ENCODE results near the gene OPN4. TPM values are rescaled to one million over a fixed set of nuclear protein-coding genes. Genes with fewer than 3 reads are reported as not detected.

The OPN4 gene
- total and polyA plus RNA-seq, 2 of the 8 experiments (the other 6 are each of a cell fraction or from before 2014, with no cell fraction given) = not detected

- Histone ChIP-seq H2BK120ac (replicated peaks; ENCODE audit: low read depth, low read length) (no peak overlapping the region), H3K4ac (replicated peaks; ENCODE audit: insufficient read length, low read depth, low read length) (no peak overlapping the region), H3K56ac (replicated peaks; ENCODE audit: insufficient read length, low read depth, low read length) (no peak overlapping the region), H3K27me3 (replicated peaks in 1 of 4; ENCODE audit: control insufficient read depth in 3 of 4, extremely low read depth in 1 of 4, insufficient read depth in 3 of 4, low read length in 3 of 4) (0 out of 7 replicates have a peak, but pooled peaks cover 0 to 3% (median 0%) of the 10 kb centered on the region in 4 experiments), H3K79me1 (ENCODE audit: low read depth, low read length) (no peaks in the 10 kb centered on the region), H2BK15ac (ENCODE audit: low read length) (no peak overlapping the region), H4K91ac (replicated peaks; ENCODE audit: insufficient read length, low read length) (no peak overlapping the region), H4K5ac (ENCODE audit: insufficient read length, low read depth, low read length) (no peak overlapping the region), H3K9me3 (ENCODE audit: insufficient read depth in 2 of 2, low read depth in 1 of 2, low read length in 1 of 2) (no peaks in the 10 kb centered on the region), H4K20me1 (replicated peaks in 1 of 2; ENCODE audit: control insufficient read depth in 1 of 2, insufficient read depth in 2 of 2, low read length in 2 of 2) (no peaks in the 10 kb centered on the region), H3K27ac (ENCODE audit: low read depth, low read length) (no peak overlapping the region), H3K4me2 (ENCODE audit: insufficient read depth in 1 of 2, low read depth in 2 of 2, low read length in 2 of 2) (no peak overlapping the region), H2AK5ac (ENCODE audit: low read depth, low read length) (no peak overlapping the region), H3K23me2 (ENCODE audit: low read depth, low read length) (no peaks in the 10 kb centered on the region), H3K36me3 (ENCODE audit: control insufficient read depth in 2 of 4, insufficient read depth in 4 of 4, low read length in 3 of 4) (no peaks in the 10 kb centered on the region), H2BK5ac (ENCODE audit: low read depth, low read length) (no peak overlapping the region), H3K23ac (ENCODE audit: insufficient read length) (no peak overlapping the region), H2AFZ (ENCODE audit: low read length) (no peak overlapping the region), H3K14ac (ENCODE audit: insufficient read length) (no peak overlapping the region), H3K4me3 (ENCODE audit: extremely low read depth in 1 of 4, insufficient read depth in 2 of 4, low read depth in 3 of 4, low read length in 4 of 4) (no peak overlapping the region), H2BK20ac (ENCODE audit: low read length) (no peak overlapping the region), H3K18ac (ENCODE audit: extremely low read depth, low read length) (no peak overlapping the region), H3K4me1 (replicated peaks in 1 of 4; ENCODE audit: control insufficient read depth in 3 of 4, insufficient read depth in 4 of 4, low read length in 3 of 4) (no peaks in the 10 kb centered on the region), H3K79me2 (ENCODE audit: control insufficient read depth in 1 of 2, insufficient read depth in 2 of 2, low read length in 2 of 2) (no peaks in the 10 kb centered on the region), H4K8ac (ENCODE audit: extremely low read depth, insufficient read depth, low read length) (no peak overlapping the region), H3K9ac (replicated peaks in 1 of 4; ENCODE audit: extremely low read depth in 1 of 4, low read depth in 3 of 4, low read length in 3 of 4) (no peak overlapping the region), H2BK12ac (ENCODE audit: low read depth, low read length) (no peak overlapping the region)
- ChIA-PET POLR2A (ENCODE audit: partially characterized antibody) (interaction anchor here (1.2 to 1.7 kb wide), 4 partner anchors 11 to 71 kb away, joined by 3 to 5 read pairs (median 4); partner anchors contain the start of gene BMPR1A), CTCF (ENCODE audit: partially characterized antibody) (interaction anchor here (0.6 to 3.6 kb wide), 11 partner anchors 10 to 475 kb away, joined by 3 to 23 read pairs (median 5); no protein-coding TSS in a partner anchor)
- WGBS, 2 experiments (ENCODE audit: extremely low coverage in 1 of 2, insufficient coverage in 1 of 2, insufficient read length in 1 of 2, insufficient replicate concordance in 2 of 2, low coverage in 1 of 2, low lambda C conversion rate in 2 of 2, missing lambda C conversion rate in 1 of 2) = 91% methylated on average over 8 of the region's 8 CpGs; no CpG with 5 or more reads in 1 of the 2 experiments
- no peak for DNase-seq (ENCODE audit: low read depth in 1 of 2, low spot score in 2 of 2)
- no peak for FAIRE-seq
- TF ChIP-seq NANOG (IDR thresholded peaks at IDR 0.05; ENCODE audit: insufficient read depth, low read depth, low read length, poor library complexity, severe bottlenecking) = no peak
- TF ChIP-seq RFX5 (IDR thresholded peaks at IDR 0.05; ENCODE audit: borderline replicate concordance, low read depth, low read length) = no peak
- no peak for TF ChIP-seq EP300 (IDR thresholded peaks at IDR 0.05; ENCODE audit: borderline replicate concordance in 1 of 2, low read depth in 2 of 2, low read length in 2 of 2)
- no peak for TF ChIP-seq YY1 (IDR thresholded peaks at IDR 0.05; ENCODE audit: low read depth, low read length)
- no peak for TF ChIP-seq CEBPB (IDR thresholded peaks at IDR 0.05; ENCODE audit: low read depth, low read length)
- TF ChIP-seq ZNF274 (IDR thresholded peaks at IDR 0.05; ENCODE audit: borderline replicate concordance, extremely low read depth, low read length) = no peak
- TF ChIP-seq CTBP2 (IDR thresholded peaks at IDR 0.05; ENCODE audit: borderline replicate concordance, insufficient read depth, insufficient read length, low read length) = no peak
- TF ChIP-seq RNF2 (IDR thresholded peaks at IDR 0.05; ENCODE audit: borderline replicate concordance, low read depth, low read length, missing control alignments, poor library complexity, severe bottlenecking) = no peak
- no peak for TF ChIP-seq SIX5 (IDR thresholded peaks at IDR 0.05; ENCODE audit: low read depth, low read length)
- TF ChIP-seq, protein P1, sequence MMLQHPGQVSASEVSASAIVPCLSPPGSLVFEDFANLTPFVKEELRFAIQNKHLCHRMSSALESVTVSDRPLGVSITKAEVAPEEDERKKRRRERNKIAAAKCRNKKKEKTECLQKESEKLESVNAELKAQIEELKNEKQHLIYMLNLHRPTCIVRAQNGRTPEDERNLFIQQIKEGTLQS (IDR thresholded peaks at IDR 0.05; ENCODE audit: insufficient read depth, low read depth, low read length) = no peak
- no peak for TF ChIP-seq FOSL1 (IDR thresholded peaks at IDR 0.05; ENCODE audit: insufficient read depth, low read depth, low read length)
- TF ChIP-seq KDM5A (IDR thresholded peaks at IDR 0.05; ENCODE audit: low read length) = no peak
- TF ChIP-seq EZH2 (IDR thresholded peaks at IDR 0.05; ENCODE audit: low read depth, low read length, severe bottlenecking) = no peak
Observed at GRCh38 chr10:86699541-86699940, 45.2 kb downstream of the OPN4 start.

Data from H1 (cell line).